BJ (cell line): ENCODE measurements around the gene DRGX. TPM values are rescaled to one million over a fixed set of nuclear protein-coding genes. Genes with fewer than 3 reads are reported as not detected.

Experiments used
- CTCF ChIA-PET: fragments of 350-600 bp; formaldehyde crosslinking; extraction: SDS; loops from one replicate; lab custom pipeline; 2021; ENCODE audit warnings: antibody characterized with exemption, inconsistent platforms; lab: Yijun Ruan, JAX
- POLR2A ChIA-PET: fragments of 300-600 bp; sonication (Branson Sonifier 250); formaldehyde crosslinking; extraction: SDS; loops from one replicate; lab custom pipeline; 2021; ENCODE audit warnings: antibody characterized with exemption; lab: Charles Lee
- DNase-seq: peaks from one replicate; pipeline ENCODE4 v3.0.0-alpha.2; 2011; ENCODE audit warnings: low read depth
- H3K27me3 ChIP-seq: 2 replicates; pipeline ENCODE4 v1.6.0; 2011; ENCODE audit warnings: low read length; ENCODE audit not compliant: control insufficient read depth, insufficient read depth
- H3K36me3 ChIP-seq: 2 replicates; pipeline ENCODE4 v1.5.1; 2011; ENCODE audit warnings: low read length; ENCODE audit not compliant: control insufficient read depth, insufficient read depth
- H3K4me3 ChIP-seq: 2 replicates; pipeline ENCODE4 v1.5.1; 2011; ENCODE audit warnings: low read depth, mild to moderate bottlenecking, control low read depth, low read length
- CTCF ChIP-seq: IDR thresholded peaks from 2 replicates; pipeline ENCODE4 v1.5.1; 2011; ENCODE audit warnings: low read depth, mild to moderate bottlenecking, control low read depth, inconsistent platforms, low read length, moderate library complexity; ENCODE audit not compliant: insufficient read depth
- polyA plus RNA-seq: library from polyadenylated mRNA; depleted of rRNA; stranded (reverse); fragments of >200 nt; gene quantifications from 2 replicates; pipeline ENCODE4 v1.2.3, GENCODE V29; 2011

Gene DRGX
- polyA plus RNA-seq, 1 experiment, result 0.06 TPM

- ChIA-PET POLR2A (no interaction called here), CTCF (no interaction called here)
- no peak for DNase-seq
- TF ChIP-seq CTCF, result no peak
- Histone ChIP-seq H3K4me3 (no peak overlapping the region), H3K27me3 (no peaks in the 10 kb centered on the region; the same call in 1 of the 2 replicates), H3K36me3 (no peaks in the 10 kb centered on the region)
These were observed 60.9 kb downstream of the DRGX start for GRCh38 chr10:49334964-49335363.

- DNase-seq, result no peak
These were observed 62.7 kb downstream of the DRGX start for GRCh38 chr10:49333192-49333591.

GRCh38 chr10:49332768-49333167, 63.1 kb downstream of the DRGX start:
- H3K36me3 ChIP-seq, result no peaks in the 10 kb centered on the region
- CTCF ChIA-PET, result no interaction called here
- POLR2A ChIA-PET, result no interaction called here

More at GRCh38 chr10:49333192-49333591, 62.7 kb downstream of the DRGX start:
- ChIA-PET POLR2A (no interaction called here), CTCF (no interaction called here)
- Histone ChIP-seq H3K27me3 (no peaks in the 10 kb centered on the region; the same call in 1 of the 2 replicates), H3K36me3 (no peaks in the 10 kb centered on the region), H3K4me3 (no peak overlapping the region)
- no peak for TF ChIP-seq CTCF

GRCh38 chr10:49332333-49332732, 63.6 kb downstream of the DRGX start:
- no peak overlapping the region for H3K4me3 ChIP-seq
- no peak for DNase-seq
- POLR2A ChIA-PET, result no interaction called here
- CTCF ChIA-PET, result no interaction called here
- no peak for TF ChIP-seq CTCF
- peaks cover 2% of the 10 kb centered on the region for H3K27me3 ChIP-seq
- no peaks in the 10 kb centered on the region for H3K36me3 ChIP-seq

More at GRCh38 chr10:49332768-49333167, 63.1 kb downstream of the DRGX start:
- no peak for DNase-seq
- no peak overlapping the region for H3K4me3 ChIP-seq
- H3K27me3 ChIP-seq, result no peaks in the 10 kb centered on the region; the same call in 1 of the 2 replicates
- TF ChIP-seq CTCF, result no peak

- ChIA-PET POLR2A (no interaction called here), CTCF (no interaction called here)
- H3K4me3 ChIP-seq, result no peak overlapping the region
- TF ChIP-seq CTCF, result no peak
- no peak for DNase-seq
- peaks cover 2% of the 10 kb centered on the region for H3K27me3 ChIP-seq
- no peaks in the 10 kb centered on the region for H3K36me3 ChIP-seq
These were observed 64.5 kb downstream of the DRGX start for GRCh38 chr10:49331431-49331830.
